Activated naive CD8-positive, alpha-beta T cell treated with anti-CD3 and anti-CD28 coated beads, Interleukin-2, amount 50 U/mL, for 16 hours (primary cell): ENCODE results near the gene ZNF467.

Experiments used
- DNase-seq: peaks from one replicate; pipeline ENCODE4 v3.0.0-alpha.2; 2020; ENCODE audit warnings: low read depth, low spot score

Gene ZNF467

DNA sequence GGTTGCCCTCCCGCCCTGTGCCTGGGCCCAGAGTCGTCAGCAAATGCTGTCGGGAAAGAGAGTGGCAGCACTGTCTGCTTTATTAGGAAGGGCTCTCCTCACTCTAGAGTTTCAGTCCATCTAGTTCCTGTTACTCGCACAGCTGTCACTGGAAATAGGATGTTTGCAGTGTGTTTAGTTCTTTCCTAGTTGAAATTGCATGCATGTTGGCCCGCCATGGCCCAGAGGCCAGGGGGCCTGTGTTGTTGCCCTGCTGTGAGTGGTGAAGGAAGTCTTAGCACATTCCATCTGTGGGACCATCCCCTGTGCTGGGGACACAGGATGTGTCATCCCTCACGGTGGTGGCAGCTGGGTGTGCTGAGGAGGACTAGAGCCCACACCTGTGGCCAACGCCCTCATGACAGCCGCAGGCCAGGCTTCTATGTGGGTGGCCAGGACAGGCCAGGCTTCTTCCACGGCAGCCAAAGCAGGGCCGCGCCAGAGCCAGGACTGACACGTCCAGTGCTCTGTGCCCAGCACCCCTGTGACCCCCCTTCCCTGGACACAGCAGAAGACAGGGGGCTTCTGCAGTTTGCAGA is 45.4 kb downstream of the ZNF467 start:
- no peak for DNase-seq

- DNase-seq: no peak
These were observed 46.1 kb downstream of the ZNF467 start for GRCh38 chr7:149727053-149727898.

- no peak for DNase-seq
These were observed 47.5 kb downstream of the ZNF467 start for GRCh38 chr7:149725916-149726315.

DNA sequence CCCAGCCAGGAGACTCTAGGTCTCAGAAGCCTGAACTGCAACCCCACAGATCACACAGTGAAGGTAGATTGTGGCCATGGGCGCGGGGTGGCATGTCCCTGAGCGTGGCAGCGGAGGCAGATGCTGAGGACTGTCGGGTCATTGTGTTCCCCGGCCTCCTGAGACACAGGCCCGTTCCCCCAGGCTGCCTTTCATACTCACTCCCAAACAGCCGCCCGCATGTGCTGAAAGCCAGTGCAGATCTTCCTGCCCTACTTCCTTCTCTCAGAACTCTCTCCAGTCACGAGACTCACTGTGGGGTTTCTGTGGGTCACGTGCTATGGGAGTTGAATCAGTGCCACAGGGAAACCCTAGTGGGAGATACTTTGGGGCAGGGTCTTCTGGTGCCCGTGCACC is 48.0 kb downstream of the ZNF467 start:
- DNase-seq: no peak

- no peak for DNase-seq
These were observed 48.5 kb downstream of the ZNF467 start for GRCh38 chr7:149724661-149725425.

DNA sequence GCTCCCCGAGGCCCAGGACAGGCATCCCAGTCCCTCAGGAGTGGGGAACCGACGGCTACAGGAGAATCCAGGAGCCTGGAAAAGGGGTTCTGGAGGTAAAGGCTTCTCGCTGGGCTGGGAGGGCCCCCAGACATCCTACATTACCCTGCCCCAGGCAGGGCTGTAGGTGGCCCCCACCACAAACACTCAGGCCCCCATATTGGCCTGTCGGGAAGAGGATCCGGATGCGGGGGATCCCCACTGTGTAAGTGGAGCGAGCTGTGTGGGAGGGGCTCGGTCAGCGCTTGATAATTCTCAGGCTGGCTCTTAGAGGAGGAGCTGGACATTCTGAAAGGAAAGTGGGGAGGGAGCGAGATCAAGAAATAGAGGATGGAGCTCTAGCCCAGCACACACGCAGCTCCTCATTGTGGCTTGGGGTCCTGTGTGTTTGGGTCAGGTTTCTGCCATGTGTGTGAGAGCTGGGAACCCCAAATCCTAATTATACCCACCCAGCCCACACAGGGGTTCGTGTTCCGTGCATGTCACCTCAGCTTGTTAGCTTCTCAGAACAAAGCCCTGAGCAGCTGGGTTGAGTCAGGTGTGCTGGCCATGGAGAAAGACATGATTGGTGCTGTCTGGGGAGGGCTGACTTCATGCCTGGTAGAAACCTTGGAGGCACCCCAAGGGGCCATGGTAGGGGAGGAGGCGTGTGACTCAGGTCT is 49.4 kb downstream of the ZNF467 start:
- DNase-seq: no peak

GRCh38 chr7:149723082-149723767 is 50.2 kb downstream of the ZNF467 start:
- DNase-seq: no peak

GRCh38 chr7:149722356-149722957 is 50.9 kb downstream of the ZNF467 start:
- no peak for DNase-seq

GRCh38 chr7:149721084-149721601 is 52.2 kb downstream of the ZNF467 start:
- DNase-seq: no peak

DNA sequence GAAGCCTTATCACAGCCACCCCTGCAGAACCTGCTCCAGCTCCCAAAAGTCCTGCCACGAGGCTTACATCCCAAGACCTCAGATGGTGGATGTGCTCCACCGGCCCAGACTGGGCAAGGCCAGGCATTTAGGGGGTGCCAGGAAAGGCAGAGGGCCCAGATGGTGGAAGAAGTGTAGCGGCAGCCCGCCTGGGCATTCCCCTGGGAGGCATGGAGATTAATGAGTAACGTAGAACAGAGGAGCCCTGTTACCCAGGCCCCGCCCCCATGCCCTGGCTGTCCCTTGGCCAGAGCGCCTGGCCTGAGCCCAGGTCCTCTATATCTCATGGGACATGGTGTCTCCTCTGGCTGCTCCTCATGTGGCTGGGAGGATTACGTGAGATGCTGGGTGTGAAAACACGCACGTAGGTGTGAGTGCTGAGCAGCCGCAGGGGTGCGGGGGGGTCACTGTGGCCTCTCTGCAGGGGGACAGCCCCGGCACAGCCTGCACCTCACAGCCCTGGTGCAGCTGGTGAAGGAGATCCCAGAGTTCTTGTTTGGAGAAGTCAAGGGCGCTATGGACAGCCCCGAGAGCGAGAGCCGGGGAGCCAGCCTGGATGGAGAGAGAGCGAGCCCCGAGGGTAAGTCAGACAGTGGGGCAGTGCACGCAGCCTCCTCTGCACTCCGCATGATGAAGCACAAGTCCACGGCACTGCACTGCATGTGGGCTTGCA is 52.9 kb downstream of the ZNF467 start:
- no peak for DNase-seq

GRCh38 chr7:149719912-149720335 is 53.5 kb downstream of the ZNF467 start:
- DNase-seq: no peak

GRCh38 chr7:149719050-149719899 is 54.1 kb downstream of the ZNF467 start:
- no peak for DNase-seq

- DNase-seq: no peak
These were observed 54.7 kb downstream of the ZNF467 start for GRCh38 chr7:149718730-149719049.

DNA sequence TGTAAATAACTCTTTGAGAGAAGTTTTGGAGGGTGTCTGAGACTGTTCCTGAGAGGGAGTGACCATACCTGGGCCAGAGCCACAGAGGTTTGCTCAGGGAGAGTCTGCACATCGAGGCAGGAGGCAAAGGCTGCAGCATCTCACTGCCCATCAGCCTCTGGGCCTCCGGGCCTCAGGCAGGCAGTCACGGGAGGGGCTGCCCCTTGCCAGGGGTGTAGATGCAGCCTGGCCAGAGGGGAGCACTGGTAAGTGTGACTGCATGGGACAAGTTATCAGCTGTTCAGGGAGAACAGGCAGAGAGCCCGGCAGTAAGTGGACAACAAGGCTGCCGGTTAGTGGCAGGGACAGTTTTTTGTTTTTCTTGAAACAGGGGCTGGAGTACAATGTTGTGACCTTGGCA is 55.9 kb downstream of the ZNF467 start:
- no peak for DNase-seq

DNA sequence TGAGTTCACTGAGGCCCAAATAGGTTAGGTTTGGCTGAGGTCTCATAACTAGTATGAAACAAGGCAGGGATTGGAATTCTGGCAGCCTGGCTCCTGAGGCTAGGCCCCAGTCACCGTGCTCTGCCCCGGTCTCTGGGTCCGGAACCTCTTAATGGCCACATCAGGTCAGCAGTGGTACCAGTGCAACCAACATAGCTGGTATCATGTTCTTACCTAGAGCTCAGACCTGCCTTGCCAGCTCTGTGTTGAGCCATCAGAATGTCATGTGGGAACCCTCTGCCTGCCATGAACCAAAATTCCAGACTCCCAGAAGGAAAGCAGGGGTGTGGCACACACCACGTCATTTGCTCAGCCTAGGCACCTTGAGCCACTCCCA is 56.5 kb downstream of the ZNF467 start:
- no peak for DNase-seq

GRCh38 chr7:149716007-149716931 is 57.1 kb downstream of the ZNF467 start:
- DNase-seq: no peak

DNA sequence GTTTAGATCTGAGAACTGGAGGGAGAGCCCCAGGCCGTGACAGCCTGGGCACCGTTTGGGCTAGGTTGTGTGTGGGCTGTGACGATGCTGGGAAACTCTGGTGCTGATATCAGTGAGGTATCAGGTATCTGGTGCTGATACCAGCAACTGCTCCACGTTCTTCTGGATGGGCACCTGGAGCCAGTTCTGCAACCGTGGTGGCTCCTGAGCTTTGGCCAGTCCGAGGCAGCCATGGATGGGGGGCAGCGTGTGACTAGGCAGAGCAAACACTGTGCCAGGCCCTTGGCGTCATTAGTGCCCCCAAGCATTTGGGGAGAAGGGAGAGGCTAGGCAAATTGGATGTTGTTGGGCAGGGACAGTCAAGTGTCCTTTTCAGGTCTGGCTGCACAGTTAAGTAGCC is 57.9 kb downstream of the ZNF467 start:
- DNase-seq: no peak

- DNase-seq: no peak
These were observed 58.4 kb downstream of the ZNF467 start for GRCh38 chr7:149714910-149715471.
